ENCODE results near the gene RAB3IP.
"Not testable (repeated sequence)": the region's sequence is repeated elsewhere in the genome, so short reads cannot be mapped to it uniquely, and the experiment has no call there.

Gene RAB3IP

DNA sequence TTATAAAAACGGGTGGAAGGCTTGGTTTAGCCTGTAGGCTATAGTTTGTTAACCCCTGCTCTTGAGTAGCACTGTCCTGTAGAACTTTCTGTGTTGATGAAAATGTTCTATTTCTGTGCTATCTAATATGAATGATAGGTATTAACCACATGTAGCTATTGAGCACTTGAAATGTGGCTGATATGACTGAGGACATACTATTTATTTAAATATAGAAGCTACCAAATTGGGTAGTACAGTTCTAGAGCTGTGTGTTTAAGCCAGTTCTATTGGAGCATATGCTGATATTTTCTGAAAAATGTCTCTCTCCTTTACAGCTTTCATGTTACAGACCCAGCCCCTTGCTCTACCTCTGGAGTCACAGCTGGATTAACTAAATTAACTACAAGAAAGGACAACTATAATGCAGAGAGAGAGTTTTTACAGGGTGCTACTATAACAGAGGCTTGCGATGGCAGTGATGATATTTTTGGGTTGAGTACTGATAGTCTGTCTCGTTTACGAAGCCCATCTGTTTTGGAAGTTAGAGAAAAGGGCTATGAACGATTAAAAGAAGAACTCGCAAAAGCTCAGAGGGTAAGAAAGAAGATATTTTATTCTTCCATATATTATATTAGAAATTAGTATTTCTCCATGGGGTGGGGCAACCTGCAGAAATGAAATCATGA, 17.6 kb downstream of the RAB3IP start:
- no peak for DNase-seq (ENCODE audit: low spot score)

DNA sequence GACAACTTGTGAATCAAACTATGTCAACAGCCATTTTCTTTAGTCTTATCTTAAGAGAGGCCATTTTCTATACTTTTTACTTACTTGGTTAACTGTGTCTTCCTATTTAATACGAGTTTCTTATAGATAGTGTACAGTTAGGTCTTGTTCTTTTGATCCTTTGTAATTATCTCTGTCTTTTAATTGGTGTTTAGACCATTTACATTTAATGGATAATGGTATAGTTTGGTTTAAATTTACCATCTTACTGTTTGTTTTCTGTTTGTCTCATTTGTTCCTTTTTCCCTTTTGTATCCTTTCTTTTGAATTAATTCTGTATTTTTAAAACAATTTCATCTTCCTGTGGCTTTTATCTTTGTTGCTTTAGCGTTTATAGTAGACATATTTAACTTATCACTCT, 19.4 kb downstream of the RAB3IP start:
- DNase-seq (ENCODE audit: low spot score): no peak

DNA sequence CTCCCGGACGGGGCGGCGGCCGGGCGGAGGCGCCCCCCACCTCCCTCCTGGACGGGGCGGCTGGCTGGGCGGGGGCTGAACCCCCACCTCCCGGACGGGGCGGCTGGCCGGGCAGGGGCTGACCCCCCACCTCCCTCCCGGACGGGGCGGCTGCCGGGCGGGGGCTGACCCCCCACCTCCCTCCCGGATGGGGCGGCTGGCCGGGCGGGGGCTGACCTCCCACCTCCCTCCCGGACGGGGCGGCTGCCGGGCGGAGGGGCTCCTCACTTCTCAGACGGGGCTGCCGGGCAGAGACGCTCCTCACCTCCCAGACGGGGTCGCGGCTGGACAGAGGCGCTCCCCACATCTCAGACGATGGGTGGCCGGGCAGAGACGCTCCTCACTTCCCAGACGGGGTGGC, 20.9 kb downstream of the RAB3IP start:
- not testable (repeated sequence) for DNase-seq (ENCODE audit: low spot score)

DNA sequence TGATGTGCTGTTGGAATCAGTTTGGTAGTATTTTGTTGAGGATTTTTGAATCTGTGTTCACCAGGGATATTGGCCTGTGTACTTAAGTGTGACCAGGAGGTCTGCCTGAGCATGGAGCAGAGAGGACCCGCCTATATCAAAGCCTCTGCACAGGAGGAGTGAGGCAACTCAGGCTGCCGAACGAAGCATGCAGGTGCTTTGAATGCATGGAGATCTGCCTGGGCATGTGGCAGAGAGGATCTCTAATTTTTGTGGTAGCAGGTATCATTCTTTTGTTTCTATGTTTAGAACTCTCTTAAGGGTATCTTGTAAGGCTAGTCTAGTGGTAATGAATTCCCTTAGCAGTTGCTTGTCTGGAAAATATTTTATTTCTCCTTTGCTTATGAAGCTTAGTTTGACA, 26.9 kb downstream of the RAB3IP start:
- no peak for DNase-seq (ENCODE audit: low spot score)

DNA sequence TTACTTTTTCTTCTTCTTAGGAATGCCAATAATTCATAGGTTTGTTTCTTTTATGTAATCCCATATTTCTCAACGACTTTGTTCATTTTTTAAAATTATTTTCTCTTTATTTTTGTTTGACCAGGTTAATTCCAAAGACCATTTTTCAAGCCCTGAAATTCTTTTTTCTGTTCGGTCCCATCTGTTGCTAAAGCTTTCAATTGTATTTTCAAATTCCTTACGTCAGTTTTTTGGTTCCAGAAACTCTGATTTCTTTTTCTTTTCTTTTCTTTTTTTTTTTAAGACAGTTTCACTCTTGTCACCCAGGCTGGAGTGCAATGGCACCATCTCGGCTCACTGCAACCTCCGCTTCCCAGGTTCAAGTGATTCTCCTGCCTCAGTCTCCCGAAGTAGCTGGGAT, 27.6 kb downstream of the RAB3IP start:
- no peak for DNase-seq (ENCODE audit: low spot score)

DNA sequence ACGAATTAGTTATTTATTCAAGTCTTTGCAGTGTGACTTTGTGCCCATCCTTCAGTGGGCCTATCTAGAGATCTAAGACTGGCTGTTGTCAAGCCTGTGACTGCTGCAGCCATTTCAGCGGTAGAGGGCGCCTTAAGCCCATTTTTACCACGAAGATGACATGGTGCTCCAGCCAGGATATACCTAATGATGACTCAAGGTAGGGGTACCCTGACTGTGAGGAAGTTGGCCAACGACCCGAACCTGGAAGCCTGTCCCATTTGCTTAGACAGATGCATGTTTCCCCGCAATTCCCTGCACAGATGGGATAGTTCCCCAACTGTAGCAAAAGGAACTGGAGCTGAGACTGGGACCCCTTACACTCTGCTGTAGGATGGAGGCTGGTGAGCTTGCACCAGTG, 41.3 kb downstream of the RAB3IP start:
- peak; percentile 11 for DNase-seq (ENCODE audit: low spot score)

DNA sequence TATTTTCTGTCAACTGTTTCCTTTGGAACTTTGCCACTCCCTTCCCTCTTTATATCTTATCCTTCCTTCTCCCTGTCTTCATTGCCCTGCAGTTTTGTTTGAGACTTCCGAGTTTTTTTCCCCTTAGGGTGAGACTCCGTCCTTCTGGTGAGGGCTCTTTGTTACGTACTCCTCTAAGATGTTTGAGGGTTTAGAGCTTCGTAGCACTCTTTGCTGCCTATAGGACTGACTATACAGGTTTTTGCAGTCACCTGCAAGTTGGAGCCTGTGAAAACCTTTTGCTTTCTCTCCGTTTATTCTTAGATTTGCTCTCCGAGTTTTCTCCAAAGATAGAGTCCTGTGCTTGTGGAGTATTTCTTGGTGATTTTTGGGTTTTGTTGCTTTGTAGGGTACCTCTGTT, 44.7 kb downstream of the RAB3IP start:
- DNase-seq (ENCODE audit: low spot score): no peak

DNA sequence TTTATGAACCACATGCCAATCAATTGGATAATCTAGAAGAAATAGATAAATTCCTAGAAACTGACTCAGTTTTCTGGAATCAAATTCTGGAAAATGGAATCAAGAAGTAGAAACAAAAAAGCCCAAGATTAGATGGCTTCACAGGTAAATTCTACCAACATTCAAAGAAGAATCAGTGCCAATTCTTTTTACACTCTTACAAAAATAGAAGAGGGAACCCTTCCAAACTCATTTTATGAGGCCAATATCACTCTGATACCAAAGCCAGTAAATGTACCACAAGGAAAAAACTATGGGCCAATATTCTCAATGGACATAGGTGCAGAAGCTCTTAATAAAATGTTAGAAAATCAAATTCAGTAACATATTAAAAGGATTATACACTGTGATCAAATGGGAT, 50.7 kb downstream of the RAB3IP start:
- DNase-seq (ENCODE audit: low spot score): no peak

DNA sequence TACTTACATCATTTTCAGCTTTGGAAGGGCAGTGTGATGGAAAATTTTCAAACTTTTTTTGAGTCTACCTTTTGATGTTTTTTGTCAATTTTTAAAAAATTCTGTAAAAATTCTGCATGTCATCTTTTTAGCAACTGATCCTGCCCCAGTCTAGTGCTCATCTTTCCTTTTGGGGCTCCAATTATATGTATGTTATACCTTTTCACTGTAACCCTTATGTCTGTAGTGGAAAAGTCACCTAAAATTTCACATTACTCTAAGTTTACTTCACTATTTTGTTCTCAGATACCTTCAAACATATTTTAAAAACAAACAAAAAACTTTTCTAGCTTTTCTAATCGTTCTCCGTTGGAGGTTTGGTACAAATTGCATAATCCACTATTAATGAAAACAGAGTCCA, 53.9 kb downstream of the RAB3IP start:
- DNase-seq (ENCODE audit: low spot score): no peak

DNA sequence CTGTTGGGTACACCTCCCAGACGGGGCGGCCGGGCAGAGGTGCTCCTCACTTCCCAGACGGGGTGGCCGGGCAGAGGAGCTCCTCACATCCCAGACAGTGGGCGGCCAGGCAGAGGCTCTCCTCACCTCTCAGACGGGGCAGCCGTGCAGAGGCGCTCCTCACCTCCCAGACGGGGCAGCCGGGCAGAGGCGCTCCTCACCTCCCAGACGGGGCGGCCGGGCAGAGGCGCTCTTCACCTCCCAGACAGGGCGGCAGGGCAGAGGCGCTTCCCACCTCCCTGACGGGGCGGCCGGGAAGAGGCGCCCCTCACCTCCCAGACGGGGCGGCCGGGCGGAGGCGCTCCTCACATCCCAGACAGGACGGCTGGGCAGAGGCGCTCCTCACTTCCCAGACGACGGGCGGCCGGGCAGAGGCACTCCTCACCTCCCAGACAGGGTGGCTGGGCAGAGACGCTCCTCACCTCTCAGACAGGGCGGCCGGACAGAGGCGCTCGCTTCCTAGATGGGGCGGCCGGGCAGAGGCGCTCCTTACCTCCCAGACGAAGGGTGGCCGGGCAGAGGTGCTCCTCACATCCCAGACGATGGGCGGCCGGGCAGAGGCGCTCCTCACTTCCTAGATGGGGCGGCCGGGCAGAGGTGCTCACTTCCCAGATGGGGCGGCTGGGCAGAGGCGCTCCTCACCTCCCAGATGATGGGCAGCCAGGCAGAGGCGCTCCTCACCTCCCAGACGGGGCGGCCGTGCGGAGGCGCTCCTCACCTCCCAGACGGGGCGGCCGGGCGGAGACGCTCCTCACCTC, 68.6 kb downstream of the RAB3IP start:
- DNase-seq (ENCODE audit: low spot score): not testable (repeated sequence)

DNA sequence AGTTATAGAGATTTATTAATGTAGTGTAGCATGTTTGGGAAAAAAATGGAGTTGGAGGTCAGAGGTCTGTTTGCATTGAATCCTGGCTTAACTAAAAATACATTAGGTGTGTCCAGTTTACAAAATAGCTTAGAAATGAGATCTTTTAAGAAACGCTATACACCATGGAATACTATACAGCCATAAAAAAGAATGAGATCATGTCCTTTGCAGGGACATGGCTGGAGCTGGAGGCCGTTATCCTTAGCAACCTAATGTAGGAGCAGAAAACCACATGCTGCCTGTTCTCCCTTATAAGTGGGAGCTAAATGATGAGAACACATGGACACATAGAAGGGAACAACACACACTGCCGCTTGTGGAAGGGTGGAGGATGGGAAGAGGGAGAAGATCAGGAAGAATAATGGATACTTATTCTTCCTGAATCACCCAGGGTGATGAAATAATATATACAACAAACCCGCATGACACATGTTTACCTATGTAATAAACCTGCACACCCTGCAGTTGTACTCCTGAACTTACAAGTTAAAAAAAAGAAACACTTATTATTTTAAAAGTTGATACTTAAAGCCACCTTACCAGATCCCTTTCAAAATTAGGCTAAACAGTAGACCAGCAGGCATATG, 72.3 kb downstream of the RAB3IP start:
- no peak for DNase-seq (ENCODE audit: low spot score)

DNA sequence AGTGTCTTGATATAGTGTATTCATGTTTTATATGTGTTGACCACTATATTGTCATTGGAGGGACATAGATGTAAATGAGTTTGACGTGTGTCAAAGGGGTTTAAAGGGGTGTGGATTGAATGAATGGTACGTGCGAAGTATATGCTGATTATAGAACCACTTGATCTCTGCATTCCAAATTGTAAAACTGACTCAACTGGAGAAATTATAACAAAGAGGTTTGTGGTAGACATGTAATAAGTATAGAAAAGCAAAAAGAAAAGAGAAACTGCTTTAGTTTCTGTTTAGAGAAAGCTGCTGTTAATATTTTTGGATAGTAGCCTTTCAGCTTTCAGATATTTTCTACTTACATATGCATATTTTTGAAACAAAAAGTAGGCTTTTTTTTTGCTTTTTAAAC, 77.4 kb downstream of the RAB3IP start:
- DNase-seq (ENCODE audit: low spot score): no peak

DNA sequence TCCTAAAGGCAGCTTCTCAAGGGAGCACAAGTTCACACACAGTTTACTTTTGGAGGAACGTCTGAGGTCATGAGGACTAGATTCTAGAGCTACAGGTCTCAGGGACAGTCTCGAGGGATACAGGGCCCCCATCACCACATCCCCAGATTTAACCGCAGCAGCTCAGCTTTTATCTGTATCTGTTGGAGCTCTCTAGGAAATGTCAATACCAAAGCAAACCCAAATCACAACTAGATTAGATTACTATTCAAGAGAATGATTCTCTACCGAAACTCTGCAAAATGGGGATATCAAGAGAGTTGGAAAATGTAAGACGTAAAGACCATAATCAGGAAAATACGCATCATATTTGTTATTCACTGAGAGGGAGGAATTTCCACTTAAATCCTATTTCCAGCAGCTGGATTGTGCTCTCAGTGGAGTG, 82.4 kb downstream of the RAB3IP start:
- no peak for DNase-seq (ENCODE audit: low spot score)

DNA sequence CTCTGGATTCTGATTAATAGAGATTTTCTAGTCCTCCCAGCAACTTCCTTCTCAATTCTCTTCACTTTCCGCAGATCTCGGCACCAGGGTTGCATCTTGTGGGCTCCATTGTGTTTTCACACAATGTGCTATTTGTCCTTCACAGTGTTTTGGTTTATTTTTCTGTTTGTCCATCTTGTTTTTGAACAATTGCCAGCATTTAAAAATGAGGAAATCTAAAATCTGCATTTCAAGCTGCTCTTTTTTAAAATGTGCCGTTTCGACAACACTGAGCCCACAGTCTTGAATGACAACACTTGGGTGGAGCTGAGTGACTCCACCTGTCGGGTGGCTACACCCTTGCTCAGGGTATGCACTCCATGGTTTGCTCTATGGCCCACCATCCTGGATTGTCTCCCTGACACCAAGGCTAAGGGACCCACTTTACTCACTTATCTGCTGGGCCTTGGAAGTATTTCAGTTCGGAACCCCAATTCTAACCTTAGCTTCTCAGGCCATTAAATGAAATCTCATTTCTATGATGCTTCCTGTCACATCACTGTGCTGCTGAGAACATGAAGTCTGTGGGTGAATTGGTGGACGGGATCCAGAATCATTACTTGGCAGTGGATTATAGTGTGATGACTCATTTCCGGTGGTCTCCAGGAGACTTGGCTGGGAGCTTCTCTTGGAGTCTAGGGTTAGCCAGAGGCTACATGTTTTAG, 82.9 kb downstream of the RAB3IP start:
- DNase-seq (ENCODE audit: low spot score): no peak

DNA sequence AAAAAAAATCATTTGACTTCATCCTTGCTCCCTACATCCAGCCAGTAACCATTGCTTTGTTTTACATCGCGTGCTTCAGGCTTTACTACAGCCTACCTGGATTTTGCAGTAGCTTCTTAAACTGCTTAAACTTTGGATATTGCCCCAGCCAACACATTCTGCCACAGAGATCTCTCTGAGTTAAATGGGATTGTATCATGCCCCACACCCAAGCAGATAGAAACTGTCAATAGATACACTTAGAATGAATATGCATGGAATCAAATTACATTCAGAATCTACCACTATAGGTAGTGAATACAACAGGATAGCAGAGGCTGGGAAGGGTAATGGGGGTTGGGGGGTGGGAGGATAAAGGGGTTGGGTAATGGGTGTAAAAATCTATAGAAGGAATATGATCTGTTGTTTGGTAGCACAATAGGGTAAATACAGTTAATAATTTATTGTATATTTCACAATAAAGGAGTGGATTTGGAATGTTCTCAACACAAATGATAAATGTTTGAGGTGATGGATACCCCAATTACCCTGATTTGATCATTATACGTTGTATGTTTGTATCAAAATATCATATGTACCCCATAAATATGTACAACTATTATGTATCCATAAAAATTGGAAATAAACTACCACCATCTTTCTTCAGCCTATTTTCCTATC, 83.7 kb downstream of the RAB3IP start:
- no peak for DNase-seq (ENCODE audit: low spot score)

DNA sequence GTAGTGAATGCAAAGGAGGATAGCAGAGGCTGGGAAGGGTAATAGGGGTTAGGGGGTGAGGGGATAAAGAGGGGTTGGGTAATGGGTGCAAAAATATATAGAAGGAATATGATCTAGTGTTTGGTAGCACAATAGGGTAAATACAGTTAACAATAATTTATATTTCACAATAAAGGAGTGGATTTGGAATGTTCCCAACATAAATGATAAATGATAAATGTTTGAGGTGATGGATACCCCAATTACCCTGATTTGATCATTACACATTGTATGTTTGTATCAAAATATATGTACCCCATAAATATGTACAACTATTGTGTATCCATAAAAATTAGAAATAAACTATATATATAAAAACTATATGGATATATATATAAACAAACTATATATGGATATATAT, 85.4 kb downstream of the RAB3IP start:
- DNase-seq (ENCODE audit: low spot score): no peak

DNA sequence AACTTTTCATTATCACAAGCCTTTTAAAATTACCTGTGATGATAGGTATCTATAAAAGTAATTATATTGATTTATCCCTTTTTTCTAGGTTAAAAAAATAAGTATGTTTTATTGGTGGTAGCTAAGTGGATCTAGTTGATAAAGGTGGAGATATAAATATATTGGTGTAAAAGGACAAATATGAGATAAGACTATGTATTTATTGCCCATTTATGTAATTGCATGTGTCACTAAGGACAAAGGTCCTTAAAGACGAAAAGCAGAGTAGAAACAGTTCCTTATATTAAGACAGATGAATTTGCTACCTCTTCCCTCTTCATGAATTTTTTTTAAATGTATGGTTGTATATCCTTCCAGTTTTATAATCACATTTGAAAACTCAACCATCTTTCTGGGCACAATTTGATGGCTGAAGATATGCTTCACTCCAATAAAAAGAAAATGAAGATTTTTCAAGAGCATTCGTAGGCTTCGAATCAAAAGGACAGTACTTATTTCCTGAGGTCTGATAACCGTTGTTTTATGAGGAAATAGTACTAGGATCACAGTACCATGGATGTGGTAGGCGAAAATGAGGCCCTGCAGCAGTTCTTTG, 86.4 kb downstream of the RAB3IP start, which contains the start of gene MYRFL:
MYRFL (plus strand) TSS at position 262 of the 595 bp plus-strand sequence; CDS start at position 553, 291 bp downstream.
- DNase-seq (ENCODE audit: low spot score): no peak

DNA sequence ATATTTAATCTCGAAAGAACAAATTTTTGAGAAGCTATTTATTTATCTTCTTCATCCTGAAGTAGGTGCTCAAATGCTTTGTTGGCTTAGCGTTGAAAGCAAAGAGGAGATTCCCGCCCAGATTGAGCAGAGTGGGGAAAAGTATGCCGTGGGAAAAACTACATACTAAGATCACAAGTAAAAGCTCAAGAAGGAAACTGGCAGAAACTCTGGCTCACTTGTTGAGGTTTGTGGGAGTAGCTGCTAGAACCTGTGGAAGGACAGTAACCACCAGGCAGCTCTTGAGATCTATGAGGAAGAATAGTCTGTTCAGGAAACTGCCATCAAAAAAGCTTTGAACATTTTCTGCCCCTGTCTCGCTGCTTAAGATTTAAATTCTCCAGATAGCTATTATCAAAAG, 90.2 kb downstream of the RAB3IP start:
- DNase-seq (ENCODE audit: low spot score): no peak

DNA sequence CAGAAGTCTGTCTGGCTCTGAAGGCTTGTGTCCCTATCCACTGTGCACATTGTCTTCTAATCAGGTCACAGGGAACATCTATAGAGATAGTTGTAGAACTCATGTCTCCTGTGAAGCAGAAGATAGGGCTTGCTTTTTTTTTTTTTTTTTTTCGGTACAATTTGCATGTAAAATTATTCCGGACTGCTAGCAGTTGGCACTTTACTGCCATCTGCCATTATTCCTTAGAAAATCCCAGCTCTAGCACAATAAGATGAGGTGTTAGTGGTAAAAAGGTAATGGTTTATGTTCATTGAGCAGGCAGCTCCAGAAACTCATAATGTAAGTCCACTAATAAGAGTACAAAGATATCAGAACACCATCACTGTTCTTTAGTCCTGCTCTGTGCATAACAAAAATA, 95.0 kb downstream of the RAB3IP start:
- DNase-seq (ENCODE audit: low spot score): no peak

DNA sequence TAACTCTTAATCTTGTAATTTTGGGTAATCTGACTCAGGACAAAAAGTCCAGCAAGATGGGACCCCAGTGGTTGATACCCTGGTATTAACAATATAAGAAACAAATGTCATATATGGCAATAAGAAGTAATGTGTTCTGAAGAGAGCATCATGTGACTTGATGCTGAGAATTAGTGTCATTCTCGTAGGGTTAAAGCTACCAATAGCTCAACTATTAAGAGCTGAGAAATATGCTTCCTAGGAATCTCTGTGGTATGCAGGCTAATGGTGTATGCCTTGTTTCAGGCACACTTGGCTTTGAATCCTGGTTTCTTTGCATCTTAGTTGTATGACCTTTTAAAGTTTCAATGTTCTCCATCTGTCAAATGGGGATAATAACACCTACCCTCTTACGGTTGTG, 95.5 kb downstream of the RAB3IP start:
- no peak for DNase-seq (ENCODE audit: low spot score)

DNA sequence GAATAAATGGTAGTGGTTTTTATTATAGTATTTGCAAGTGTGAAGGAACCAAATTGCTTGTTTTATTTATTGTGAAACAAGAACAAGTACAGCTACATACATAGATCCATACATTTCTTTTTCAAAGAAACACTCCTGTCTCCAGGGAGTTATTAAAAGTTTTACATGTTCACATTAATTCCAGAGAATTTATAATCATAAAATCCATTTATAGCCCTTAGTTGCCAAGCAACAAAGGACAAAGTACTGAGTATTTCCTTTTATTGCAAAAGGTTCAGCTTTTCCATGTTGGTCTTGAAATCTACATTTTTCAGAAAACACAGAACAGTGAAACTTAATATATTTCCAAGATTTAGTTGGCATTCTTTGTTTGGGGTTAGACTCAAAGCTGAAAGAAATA, 95.9 kb downstream of the RAB3IP start:
- DNase-seq (ENCODE audit: low spot score): no peak
